ENCODE measurements around the gene SLC16A5. TPM values are rescaled to one million over a fixed set of nuclear protein-coding genes. Genes with fewer than 3 reads are reported as not detected.

Gene SLC16A5
- polyA plus RNA-seq, 1 donor from 2014 or later, result not detected

GRCh38 chr17:75093548-75094158, 5.9 kb downstream of the SLC16A5 start:
- H3K27ac ChIP-seq (ENCODE audit: low read length), result no peak overlapping the region
- no peak for TF ChIP-seq REST (IDR thresholded peaks at IDR 0.05; ENCODE audit: borderline replicate concordance)
- no peak for TF ChIP-seq TAF1 (IDR thresholded peaks at IDR 0.05; ENCODE audit: low read depth)
- TF ChIP-seq EZH2 (IDR thresholded peaks at IDR 0.05; ENCODE audit: borderline replicate concordance, insufficient read depth, low read length, poor library complexity, severe bottlenecking), result no peak
- no peak for TF ChIP-seq POLR2AphosphoS5 (IDR thresholded peaks at IDR 0.05)
- TF ChIP-seq MXI1 (conservative IDR thresholded peaks at IDR 0.05; ENCODE audit: poor library complexity, severe bottlenecking), result no peak
- no peaks in the 10 kb centered on the region for H3K9me3 ChIP-seq (ENCODE audit: low read length)
- no peaks in the 10 kb centered on the region for H3K9me2 ChIP-seq (ENCODE audit: insufficient read depth, low read length)
- no peaks in the 10 kb centered on the region for H4K20me1 ChIP-seq (ENCODE audit: insufficient read depth)
- peaks cover under 1% of the 10 kb centered on the region for H3K27me3 ChIP-seq (ENCODE audit: insufficient read depth, low read depth, low read length)
- no peak overlapping the region for H3K4me2 ChIP-seq (ENCODE audit: low read length)
- H3K36me3 ChIP-seq (ENCODE audit: insufficient read depth, low read length), result no peaks in the 10 kb centered on the region
- no peak overlapping the region for H2AFZ ChIP-seq (ENCODE audit: low read depth, low read length)
- H3K9ac ChIP-seq (ENCODE audit: low read length), result no peak overlapping the region
- H3K4me3 ChIP-seq (ENCODE audit: low read length), result no peak overlapping the region
- H3F3A ChIP-seq (ENCODE audit: insufficient read depth, low read length, poor library complexity, severe bottlenecking), result no peaks in the 10 kb centered on the region
- no peaks in the 10 kb centered on the region for H3K79me2 ChIP-seq (replicated peaks; ENCODE audit: insufficient read depth, low read length)

- H3K9me3 ChIP-seq (ENCODE audit: low read length), result no peaks in the 10 kb centered on the region
- H3K27me3 ChIP-seq (ENCODE audit: insufficient read depth, low read depth, low read length), result no peaks in the 10 kb centered on the region
- H3F3A ChIP-seq (ENCODE audit: insufficient read depth, low read length, poor library complexity, severe bottlenecking), result no peaks in the 10 kb centered on the region
- H3K4me2 ChIP-seq (ENCODE audit: low read length), result no peak overlapping the region
- TF ChIP-seq REST (IDR thresholded peaks at IDR 0.05; ENCODE audit: borderline replicate concordance) (no peak), POLR2AphosphoS5 (IDR thresholded peaks at IDR 0.05) (no peak), SMC3 (conservative IDR thresholded peaks at IDR 0.05; ENCODE audit: poor library complexity) (no peak), EP300 (conservative IDR thresholded peaks at IDR 0.05; ENCODE audit: poor library complexity, severe bottlenecking) (no peak), TAF1 (IDR thresholded peaks at IDR 0.05; ENCODE audit: low read depth) (no peak), MXI1 (conservative IDR thresholded peaks at IDR 0.05; ENCODE audit: poor library complexity, severe bottlenecking) (no peak), CTCF (IDR thresholded peaks at IDR 0.05; ENCODE audit: poor library complexity, severe bottlenecking) (no peak), EZH2 (IDR thresholded peaks at IDR 0.05; ENCODE audit: borderline replicate concordance, insufficient read depth, low read length, poor library complexity, severe bottlenecking) (no peak), RAD21 (conservative IDR thresholded peaks at IDR 0.05) (no peak)
- H3K9me2 ChIP-seq (ENCODE audit: insufficient read depth, low read length), result no peaks in the 10 kb centered on the region
- no peaks in the 10 kb centered on the region for H3K79me2 ChIP-seq (replicated peaks; ENCODE audit: insufficient read depth, low read length)
- no peaks in the 10 kb centered on the region for H3K36me3 ChIP-seq (ENCODE audit: insufficient read depth, low read length)
- no peak overlapping the region for H3K9ac ChIP-seq (ENCODE audit: low read length)
- no peaks in the 10 kb centered on the region for H4K20me1 ChIP-seq (ENCODE audit: insufficient read depth)
- H2AFZ ChIP-seq (ENCODE audit: low read depth, low read length), result no peak overlapping the region
- no peak overlapping the region for H3K27ac ChIP-seq (ENCODE audit: low read length)
- H3K4me3 ChIP-seq (ENCODE audit: low read length), result no peak overlapping the region
These were observed 7.2 kb downstream of the SLC16A5 start for GRCh38 chr17:75094871-75095399.
